GM12872 (cell line): ENCODE measurements around the gene MYL4.

Experiments
- CTCF ChIP-seq: IDR thresholded peaks from 3 replicates; pipeline ENCODE4 v1.5.1; 2011; ENCODE audit warnings: low read depth, mild to moderate bottlenecking, low read length, moderate library complexity; ENCODE audit not compliant: insufficient read depth

The MYL4 gene

GRCh38 chr17:47243737-47244598 is 34.8 kb downstream of the MYL4 start:
- no peak for TF ChIP-seq CTCF

- no peak for TF ChIP-seq CTCF
Observed at GRCh38 chr17:47244697-47245096, 35.5 kb downstream of the MYL4 start.

DNA sequence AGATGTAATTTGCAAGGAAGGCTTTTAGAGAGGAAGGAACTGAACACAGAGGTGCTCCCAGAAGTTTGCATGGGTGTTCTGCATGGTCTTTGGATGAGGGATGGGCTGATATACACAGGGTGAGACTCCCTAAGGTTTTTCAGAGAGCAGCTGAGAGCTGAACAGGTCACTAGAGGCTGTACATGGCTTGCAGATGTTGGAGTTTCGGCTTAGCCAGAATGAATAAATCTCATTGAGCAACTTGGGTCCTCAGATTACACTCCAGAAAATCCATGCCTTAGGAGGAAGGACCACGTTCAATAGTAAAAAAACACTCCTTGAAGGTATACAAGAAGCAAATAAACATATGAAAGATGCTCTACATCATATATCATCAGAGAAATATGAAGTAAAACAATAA is 37.0 kb downstream of the MYL4 start:
- TF ChIP-seq CTCF, result no peak

DNA sequence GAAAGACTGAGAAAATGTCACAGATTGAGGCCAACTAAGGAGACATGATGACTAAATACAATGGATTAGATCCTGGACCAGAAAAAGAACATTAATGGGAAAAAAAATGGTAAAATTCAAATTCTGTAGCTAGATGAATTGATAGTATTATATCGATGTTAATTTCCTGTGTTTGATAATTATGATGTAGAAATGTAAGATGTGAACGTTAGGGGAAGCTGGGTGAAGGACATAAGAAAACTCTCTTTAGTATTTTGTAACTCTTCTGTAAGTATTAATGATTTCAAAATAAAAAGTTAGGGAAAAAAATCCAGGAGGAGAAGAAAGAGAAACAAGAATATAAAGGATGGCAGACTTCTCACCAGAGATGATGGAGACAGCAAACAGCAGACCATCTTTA is 41.7 kb downstream of the MYL4 start:
- TF ChIP-seq CTCF, result no peak

GRCh38 chr17:47251421-47251940 is 42.3 kb downstream of the MYL4 start:
- no peak for TF ChIP-seq CTCF

DNA sequence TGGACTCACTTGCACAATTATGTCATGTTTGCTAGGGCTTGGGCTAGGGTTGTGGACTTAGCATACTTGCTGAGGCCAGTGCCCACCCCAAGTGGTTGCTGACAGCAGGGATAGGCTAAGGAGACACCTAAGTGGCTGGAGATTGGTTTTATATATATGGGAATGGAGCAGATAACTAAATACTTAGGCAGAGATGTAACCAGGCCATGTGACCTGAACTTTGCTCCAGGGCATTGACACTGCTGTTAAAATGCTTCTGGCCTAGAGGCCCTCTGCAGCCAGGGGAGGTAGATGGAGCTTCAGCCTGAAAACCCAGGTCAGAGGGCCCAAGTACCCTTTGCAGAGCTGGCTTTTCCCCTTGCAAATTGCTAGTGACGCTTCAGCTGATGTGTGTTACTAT is 43.1 kb downstream of the MYL4 start:
- TF ChIP-seq CTCF, result no peak

DNA sequence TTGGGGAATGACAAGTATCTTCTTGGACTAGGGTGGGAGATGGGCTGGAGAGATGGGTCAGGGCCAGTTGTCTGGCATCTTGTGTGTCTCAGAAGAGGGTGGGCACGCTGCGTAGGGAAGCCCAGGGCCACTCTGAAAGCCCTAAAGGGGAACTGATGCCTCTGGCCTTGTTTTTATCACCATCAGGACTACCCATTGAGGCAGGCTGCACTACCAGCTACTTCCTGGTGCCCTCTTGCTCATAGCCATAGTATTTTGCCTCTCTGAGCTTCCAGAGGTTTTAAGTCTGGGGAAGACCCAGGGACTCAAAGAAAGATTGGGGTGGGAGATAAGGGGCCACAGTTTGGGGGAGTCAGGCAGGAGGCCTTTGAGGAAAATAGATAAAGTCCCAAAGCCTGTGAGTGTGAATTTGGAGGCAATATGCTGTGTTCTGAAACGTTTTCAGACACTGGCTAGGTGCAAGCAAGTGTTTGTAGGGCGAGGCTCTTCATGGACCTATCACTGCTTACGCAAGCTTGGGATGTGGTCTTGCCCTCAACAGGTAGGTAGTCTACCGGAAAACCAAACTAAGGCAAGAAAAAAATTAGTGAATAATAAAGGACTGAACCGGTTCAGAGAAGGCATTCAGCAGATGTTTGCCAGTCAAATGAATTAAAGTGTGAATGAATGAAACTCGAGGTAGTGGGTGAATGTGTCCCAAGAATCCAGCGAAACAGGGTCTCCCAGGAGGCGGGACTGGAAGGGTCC is 43.8 kb downstream of the MYL4 start:
- TF ChIP-seq CTCF, result peak; percentile 12; the same call in 1 of the 3 replicates
